Loucy (cell line): ENCODE data around the gene ACVR1.

ENCODE experiments used
- H2AFZ ChIP-seq: fragments of 200-600 bp; sonication (generic); 2 replicates; pipeline ENCODE4 v1.6.0; 2016; ENCODE audit warnings: antibody characterized with exemption, mild to moderate bottlenecking, low read length, moderate library complexity
- H3F3A ChIP-seq: fragments of 200-600 bp; 2 replicates; pipeline ENCODE4 v1.6.0; 2016; ENCODE audit warnings: antibody characterized with exemption, low read depth, mild to moderate bottlenecking
- H3K27me3 ChIP-seq: fragments of 200-600 bp; sonication (generic); 2 replicates; pipeline ENCODE4 v1.6.1; 2014; ENCODE audit warnings: low read length, mild to moderate bottlenecking; ENCODE audit not compliant: insufficient read depth, poor library complexity, severe bottlenecking
- H3K36me3 ChIP-seq: fragments of 200-600 bp; sonication (generic); 2 replicates; pipeline ENCODE4 v1.6.1; 2016; ENCODE audit warnings: low read length; ENCODE audit not compliant: insufficient read depth
- H3K4me1 ChIP-seq: fragments of 200-600 bp; sonication (generic); 2 replicates; pipeline ENCODE4 v1.5.1; 2014; ENCODE audit warnings: low read length, mild to moderate bottlenecking; ENCODE audit not compliant: insufficient read depth, poor library complexity, severe bottlenecking
- H3K4me2 ChIP-seq: fragments of 200-600 bp; sonication (generic); 2 replicates; pipeline ENCODE4 v1.6.0; 2014; ENCODE audit warnings: antibody characterized with exemption, low read length, low read depth, mild to moderate bottlenecking; ENCODE audit not compliant: poor library complexity, severe bottlenecking
- H3K4me3 ChIP-seq: fragments of 200-600 bp; sonication (generic); 2 replicates; pipeline ENCODE4 v1.5.1; 2014; ENCODE audit warnings: low read length, mild to moderate bottlenecking, mixed read lengths; ENCODE audit not compliant: poor library complexity, severe bottlenecking
- H3K79me2 ChIP-seq: fragments of 200-600 bp; sonication (generic); 2 replicates; pipeline ENCODE4 v1.6.1; 2014; ENCODE audit warnings: low read length; ENCODE audit not compliant: insufficient read depth
- H3K9ac ChIP-seq: fragments of 200-600 bp; sonication (generic); 2 replicates; pipeline ENCODE4 v1.6.0; 2014; ENCODE audit warnings: mild to moderate bottlenecking, low read depth, low read length, moderate library complexity; ENCODE audit not compliant: poor library complexity, severe bottlenecking
- H3K9me2 ChIP-seq: fragments of 200-600 bp; sonication (generic); replicated peaks from 2 replicates; pipeline ENCODE4 v1.6.1; 2016; ENCODE audit warnings: low read depth, low read length, mixed read lengths
- H3K9me3 ChIP-seq: fragments of 200-600 bp; sonication (generic); 2 replicates; pipeline ENCODE4 v1.6.1; 2014; ENCODE audit warnings: mild to moderate bottlenecking, antibody characterized with exemption, low read length, low read depth; ENCODE audit not compliant: insufficient read depth
- H4K20me1 ChIP-seq: fragments of 200-600 bp; sonication (generic); 2 replicates; pipeline ENCODE4 v1.6.0; 2014; ENCODE audit warnings: antibody characterized with exemption, low read length, mild to moderate bottlenecking; ENCODE audit not compliant: insufficient read depth, poor library complexity, severe bottlenecking
- EZH2phosphoT487 ChIP-seq: fragments of 200-600 bp; IDR thresholded peaks from 2 replicates; pipeline ENCODE4 v1.6.1; 2018; ENCODE audit warnings: antibody characterized with exemption, mild to moderate bottlenecking, moderate library complexity, borderline replicate concordance
- TF ChIP-seq, protein P1 (sequence below): fragments of 200-600 bp; sonication (generic); conservative IDR thresholded peaks from 2 replicates; pipeline ENCODE4 v1.5.1; 2014; ENCODE audit warnings: mild to moderate bottlenecking, antibody characterized with exemption, low read length

ACVR1 gene

DNA sequence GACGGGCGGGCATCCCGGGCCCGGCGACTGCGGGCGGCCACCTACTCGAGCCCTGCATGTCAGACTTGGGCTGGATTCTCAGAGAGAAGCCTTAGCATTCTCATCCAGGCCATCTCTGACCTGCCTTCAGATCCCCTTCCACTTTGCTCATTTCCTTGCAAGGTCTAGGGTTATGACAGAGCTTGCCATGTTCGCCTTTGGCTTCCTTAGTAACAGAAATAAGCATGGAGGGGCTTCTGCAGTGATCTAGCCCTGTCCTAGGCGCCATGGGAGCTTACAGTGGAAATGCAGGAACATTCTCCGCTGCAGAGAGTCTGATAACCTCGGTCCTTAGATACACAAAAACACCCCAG is 632 bp upstream of the ACVR1 start:
- peak overlapping the region; percentile 77 for H3K4me2 ChIP-seq
- no peaks in the 10 kb centered on the region for H3F3A ChIP-seq
- no peaks in the 10 kb centered on the region; the same call in 1 of the 2 replicates for H3K79me2 ChIP-seq
- no peak for TF ChIP-seq EZH2phosphoT487
- TF ChIP-seq, protein P1, sequence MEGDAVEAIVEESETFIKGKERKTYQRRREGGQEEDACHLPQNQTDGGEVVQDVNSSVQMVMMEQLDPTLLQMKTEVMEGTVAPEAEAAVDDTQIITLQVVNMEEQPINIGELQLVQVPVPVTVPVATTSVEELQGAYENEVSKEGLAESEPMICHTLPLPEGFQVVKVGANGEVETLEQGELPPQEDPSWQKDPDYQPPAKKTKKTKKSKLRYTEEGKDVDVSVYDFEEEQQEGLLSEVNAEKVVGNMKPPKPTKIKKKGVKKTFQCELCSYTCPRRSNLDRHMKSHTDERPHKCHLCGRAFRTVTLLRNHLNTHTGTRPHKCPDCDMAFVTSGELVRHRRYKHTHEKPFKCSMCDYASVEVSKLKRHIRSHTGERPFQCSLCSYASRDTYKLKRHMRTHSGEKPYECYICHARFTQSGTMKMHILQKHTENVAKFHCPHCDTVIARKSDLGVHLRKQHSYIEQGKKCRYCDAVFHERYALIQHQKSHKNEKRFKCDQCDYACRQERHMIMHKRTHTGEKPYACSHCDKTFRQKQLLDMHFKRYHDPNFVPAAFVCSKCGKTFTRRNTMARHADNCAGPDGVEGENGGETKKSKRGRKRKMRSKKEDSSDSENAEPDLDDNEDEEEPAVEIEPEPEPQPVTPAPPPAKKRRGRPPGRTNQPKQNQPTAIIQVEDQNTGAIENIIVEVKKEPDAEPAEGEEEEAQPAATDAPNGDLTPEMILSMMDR = no peak
- H3K36me3 ChIP-seq = no peaks in the 10 kb centered on the region
- peak overlapping the region; percentile 93 for H2AFZ ChIP-seq
- no peaks in the 10 kb centered on the region for H3K9me3 ChIP-seq
- no peaks in the 10 kb centered on the region for H3K9me2 ChIP-seq
- H4K20me1 ChIP-seq = no peaks in the 10 kb centered on the region
- peak overlapping the region; percentile 78 for H3K4me3 ChIP-seq
- H3K27me3 ChIP-seq = no peaks in the 10 kb centered on the region
- H3K9ac ChIP-seq = peak overlapping the region; percentile 45
- peaks cover 36% of the 10 kb centered on the region for H3K4me1 ChIP-seq

DNA sequence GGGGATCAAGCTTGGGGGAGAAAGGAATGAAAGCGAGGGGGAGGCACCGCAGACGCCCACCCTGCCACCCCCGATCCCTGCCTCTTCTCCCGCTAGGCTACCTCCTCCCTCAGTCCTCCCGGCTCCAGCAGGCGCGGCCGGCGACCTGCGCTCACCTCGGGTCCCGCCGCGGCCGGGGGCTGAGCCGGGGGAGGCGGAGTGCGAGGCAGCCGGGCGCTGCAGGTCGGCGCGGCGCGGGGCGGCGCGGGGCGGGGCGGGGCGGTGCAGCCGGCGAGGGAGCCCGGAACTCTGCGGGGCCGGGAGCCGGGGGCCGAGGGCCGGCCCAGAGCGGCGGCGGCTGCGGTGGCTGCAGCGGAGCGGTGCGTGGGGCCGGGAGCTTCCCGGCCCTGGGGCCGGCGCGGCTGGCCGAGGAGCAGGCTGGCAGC is 477 bp downstream of the ACVR1 start:
- peak overlapping the region; percentile 93 for H2AFZ ChIP-seq
- H3K9me3 ChIP-seq = no peaks in the 10 kb centered on the region
- H3K36me3 ChIP-seq = no peaks in the 10 kb centered on the region
- H4K20me1 ChIP-seq = no peaks in the 10 kb centered on the region
- peak overlapping the region; percentile 78 for H3K4me3 ChIP-seq
- no peaks in the 10 kb centered on the region for H3K27me3 ChIP-seq
- H3K9ac ChIP-seq = peak overlapping the region; percentile 68
- H3F3A ChIP-seq = no peaks in the 10 kb centered on the region
- peak overlapping the region; percentile 97 for H3K4me2 ChIP-seq
- TF ChIP-seq, protein P1 = no peak
- no peak for TF ChIP-seq EZH2phosphoT487
- H3K4me1 ChIP-seq = peaks cover 36% of the 10 kb centered on the region
- no peaks in the 10 kb centered on the region for H3K9me2 ChIP-seq
- no peaks in the 10 kb centered on the region; the same call in 1 of the 2 replicates for H3K79me2 ChIP-seq

DNA sequence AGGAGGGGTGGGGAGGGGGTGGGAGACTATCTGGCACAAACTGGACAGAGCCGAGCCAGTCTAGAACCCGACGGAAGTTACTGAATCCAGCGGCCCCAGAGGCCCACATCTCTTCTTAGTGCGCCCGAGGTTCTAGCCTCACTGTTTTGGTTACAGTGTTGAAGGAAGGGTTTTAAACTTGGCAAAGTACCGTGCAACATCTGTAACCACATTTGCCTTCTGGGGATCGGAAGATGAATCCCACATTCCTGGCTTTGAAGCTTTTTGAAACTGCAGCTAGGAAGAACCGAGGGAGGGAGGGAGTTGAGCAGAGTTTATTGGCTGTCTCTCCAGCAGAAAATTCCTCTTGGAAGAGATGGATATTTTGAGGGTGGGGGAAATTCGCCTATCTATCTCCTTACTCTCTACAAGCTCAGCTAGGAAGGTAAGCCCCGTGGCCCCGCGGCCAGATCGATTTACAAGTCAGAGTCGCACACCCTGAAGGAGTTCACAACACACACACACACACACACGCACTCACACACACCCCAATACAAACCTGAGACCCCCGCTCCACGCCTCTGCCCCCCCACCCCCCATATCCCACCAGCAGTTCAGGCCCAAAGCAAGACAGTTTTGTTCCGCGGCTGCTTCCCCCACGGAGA is 1.0 kb downstream of the ACVR1 start:
- Histone ChIP-seq H3K4me1 (peaks cover 36% of the 10 kb centered on the region), H2AFZ (peak overlapping the region; percentile 80), H3K27me3 (no peaks in the 10 kb centered on the region), H3F3A (no peaks in the 10 kb centered on the region), H3K4me2 (peak overlapping the region; percentile 97), H3K4me3 (peak overlapping the region; percentile 78), H3K9me2 (no peaks in the 10 kb centered on the region), H3K9ac (peak overlapping the region; percentile 68), H3K36me3 (no peaks in the 10 kb centered on the region), H3K9me3 (no peaks in the 10 kb centered on the region), H4K20me1 (no peaks in the 10 kb centered on the region), H3K79me2 (no peaks in the 10 kb centered on the region; the same call in 1 of the 2 replicates)
- TF ChIP-seq, protein P1 = no peak
- no peak for TF ChIP-seq EZH2phosphoT487
